Activated naive CD4-positive, alpha-beta T cell treated with anti-CD3 and anti-CD28 coated beads, Interleukin-2, amount 50 U/mL, for 16 hours (primary cell): Measurements from ENCODE around the gene SLC26A6.

Experiments used
- DNase-seq: peaks from one replicate; pipeline ENCODE4 v3.0.0-alpha.2; 2020

Gene SLC26A6, protein sequence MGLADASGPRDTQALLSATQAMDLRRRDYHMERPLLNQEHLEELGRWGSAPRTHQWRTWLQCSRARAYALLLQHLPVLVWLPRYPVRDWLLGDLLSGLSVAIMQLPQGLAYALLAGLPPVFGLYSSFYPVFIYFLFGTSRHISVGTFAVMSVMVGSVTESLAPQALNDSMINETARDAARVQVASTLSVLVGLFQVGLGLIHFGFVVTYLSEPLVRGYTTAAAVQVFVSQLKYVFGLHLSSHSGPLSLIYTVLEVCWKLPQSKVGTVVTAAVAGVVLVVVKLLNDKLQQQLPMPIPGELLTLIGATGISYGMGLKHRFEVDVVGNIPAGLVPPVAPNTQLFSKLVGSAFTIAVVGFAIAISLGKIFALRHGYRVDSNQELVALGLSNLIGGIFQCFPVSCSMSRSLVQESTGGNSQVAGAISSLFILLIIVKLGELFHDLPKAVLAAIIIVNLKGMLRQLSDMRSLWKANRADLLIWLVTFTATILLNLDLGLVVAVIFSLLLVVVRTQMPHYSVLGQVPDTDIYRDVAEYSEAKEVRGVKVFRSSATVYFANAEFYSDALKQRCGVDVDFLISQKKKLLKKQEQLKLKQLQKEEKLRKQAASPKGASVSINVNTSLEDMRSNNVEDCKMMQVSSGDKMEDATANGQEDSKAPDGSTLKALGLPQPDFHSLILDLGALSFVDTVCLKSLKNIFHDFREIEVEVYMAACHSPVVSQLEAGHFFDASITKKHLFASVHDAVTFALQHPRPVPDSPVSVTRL

DNA sequence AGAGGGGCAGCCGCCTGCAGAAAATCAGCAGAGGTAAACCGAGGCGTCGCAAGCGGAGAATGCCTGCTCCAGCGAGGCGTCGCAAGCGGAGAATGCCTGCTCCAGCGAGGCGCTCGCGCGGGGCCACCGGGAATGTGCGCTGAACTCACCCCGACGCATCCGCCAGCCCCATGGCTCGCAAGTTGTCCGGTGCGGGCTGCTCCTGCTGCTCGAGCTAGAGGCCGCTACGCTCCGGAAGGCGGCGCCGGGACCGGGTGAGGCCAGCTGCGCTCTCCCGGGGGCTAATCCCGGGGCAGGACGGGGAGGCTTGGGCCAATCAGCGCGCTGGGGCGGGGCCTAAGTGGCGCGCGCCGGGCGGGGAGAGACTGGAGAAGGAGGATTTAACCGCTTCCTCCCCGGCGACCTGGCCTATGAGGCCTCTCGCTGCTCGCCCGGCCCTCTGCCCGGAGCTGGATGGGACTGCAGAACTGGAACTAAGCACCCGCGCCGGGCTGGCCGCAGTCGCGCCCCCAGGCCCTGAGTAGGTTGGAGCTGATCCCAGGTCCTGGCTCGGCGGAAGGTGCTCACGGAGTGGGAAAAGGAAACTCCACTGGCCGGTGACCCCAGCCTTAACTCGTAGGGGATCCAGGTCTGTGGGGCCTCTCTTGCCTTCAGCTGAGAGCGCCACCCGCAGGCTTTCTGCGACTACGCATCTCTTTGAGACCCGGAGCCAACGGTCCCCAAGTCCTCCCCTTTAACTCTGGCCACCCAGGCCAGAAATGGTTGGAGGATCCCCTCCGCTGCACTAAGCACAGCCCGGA is at the start of gene SLC26A6:
TSS of gene SLC26A6 (minus strand) at position 240 of the 800 bp plus-strand sequence. CDS start at position 172, 68 bp downstream.
- DNase-seq = peak; percentile 93

DNA sequence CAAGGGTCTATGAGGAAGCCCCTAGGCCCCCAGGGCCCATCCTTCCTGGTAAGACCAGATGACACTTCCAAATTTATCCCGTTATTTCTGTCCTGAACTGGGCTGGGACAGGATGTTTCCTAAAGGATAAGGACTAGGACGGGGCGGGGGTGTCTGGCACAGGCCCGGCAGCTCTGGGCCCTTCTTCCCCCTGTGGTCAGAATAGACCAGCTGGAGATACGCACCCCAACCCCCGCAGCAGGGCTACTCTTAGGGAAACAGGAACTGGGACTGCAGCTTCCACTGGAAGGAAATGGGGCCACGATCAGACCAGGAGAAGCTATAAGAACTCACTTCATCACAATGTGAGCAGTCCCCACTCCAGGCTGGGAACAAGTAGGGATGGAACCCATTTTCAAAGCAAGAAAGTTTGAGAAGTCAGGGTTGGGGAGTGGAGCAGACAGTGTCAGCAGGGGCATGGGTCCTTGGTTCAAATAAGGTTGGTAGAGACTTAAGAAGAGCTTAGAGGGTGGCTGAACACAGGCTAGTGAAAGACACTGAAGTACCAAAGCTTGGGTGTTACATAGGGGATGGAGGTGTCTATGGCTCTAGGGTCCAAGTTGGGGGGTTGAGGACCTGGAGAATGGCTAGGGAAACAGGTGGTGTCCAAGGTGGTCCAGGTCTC is 49.4 kb upstream of the SLC26A6 start:
- no peak for DNase-seq

DNA sequence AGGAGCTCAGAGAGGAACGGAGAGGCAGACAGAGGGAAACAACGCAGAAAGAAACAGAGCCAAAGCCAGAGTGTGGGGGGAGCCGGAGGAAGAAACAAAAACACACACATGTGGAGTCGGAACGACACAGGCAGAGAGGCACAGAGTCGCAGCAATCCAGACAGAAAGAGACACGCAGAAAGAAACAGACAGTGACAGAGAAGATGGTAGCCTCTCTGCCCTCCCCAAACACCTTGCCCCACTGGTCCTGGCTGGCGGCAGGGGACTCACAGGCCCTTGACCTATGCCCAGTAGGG is 48.7 kb upstream of the SLC26A6 start:
- no peak for DNase-seq

DNA sequence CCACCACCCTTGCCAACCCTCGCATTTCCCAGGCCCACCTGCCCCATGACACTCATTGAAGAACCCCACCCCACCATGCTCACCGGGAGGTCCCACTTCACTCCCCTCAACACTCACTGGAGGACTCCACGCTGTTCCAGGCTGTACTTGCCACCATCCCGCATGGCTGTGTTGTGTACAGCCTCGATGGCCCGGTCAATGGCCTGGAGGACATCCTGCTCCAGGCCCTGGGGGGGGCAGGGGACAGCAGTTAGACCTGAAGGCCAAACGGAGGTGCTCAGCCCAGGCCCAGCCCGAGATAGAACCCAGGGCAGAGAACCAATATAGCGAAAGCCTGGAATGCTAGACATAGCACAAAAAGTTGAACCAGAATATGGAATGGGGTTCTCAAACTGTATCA is 47.5 kb upstream of the SLC26A6 start:
- DNase-seq = no peak

DNA sequence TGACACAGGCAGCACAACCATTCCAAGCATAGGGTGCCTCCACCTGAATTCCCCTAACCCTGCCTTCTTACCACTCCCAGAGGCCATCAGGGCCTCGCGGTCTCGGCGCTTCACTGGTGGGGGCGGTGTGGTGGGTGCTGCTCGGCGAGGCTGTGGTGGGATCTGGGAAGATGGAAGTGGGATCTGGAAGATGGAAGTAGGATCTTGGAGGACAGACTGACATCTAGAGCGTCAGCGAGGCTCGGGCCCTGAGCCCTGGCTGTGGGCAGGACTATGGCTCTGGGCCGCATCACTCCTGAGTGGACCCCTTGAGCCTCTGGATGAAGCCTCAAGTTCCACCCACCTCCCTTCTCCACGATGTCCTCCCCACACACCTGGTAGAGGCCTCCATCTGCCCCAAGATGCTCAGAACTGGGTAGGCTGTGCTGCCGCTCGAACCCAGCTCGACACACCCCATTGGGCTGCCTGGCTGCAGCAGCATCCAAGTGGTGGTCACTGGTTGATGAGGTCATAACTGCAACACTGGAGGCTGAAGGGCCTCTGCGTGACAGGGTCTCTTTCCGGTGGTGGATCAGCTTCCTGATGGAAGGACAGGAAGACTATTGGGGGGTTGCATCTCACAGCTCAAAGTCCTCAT is 46.8 kb upstream of the SLC26A6 start:
- DNase-seq = no peak

DNA sequence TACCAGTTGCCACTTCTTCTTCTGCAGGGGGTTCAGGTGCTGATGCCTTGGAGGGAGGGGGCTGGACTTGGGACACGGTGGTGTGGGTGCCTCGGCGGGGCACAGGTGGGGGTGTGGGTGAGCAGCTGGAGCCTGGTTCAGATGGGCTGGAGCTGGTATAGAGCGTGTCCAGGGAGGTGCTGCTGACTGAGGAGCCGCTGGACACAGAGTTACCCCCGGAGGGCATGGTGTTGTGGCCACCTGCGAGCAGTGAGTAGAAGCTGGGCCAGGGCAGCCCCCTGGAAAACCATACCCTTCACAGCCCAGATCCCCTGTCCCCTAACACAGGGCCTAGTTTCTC is 46.2 kb upstream of the SLC26A6 start:
- no peak for DNase-seq

DNA sequence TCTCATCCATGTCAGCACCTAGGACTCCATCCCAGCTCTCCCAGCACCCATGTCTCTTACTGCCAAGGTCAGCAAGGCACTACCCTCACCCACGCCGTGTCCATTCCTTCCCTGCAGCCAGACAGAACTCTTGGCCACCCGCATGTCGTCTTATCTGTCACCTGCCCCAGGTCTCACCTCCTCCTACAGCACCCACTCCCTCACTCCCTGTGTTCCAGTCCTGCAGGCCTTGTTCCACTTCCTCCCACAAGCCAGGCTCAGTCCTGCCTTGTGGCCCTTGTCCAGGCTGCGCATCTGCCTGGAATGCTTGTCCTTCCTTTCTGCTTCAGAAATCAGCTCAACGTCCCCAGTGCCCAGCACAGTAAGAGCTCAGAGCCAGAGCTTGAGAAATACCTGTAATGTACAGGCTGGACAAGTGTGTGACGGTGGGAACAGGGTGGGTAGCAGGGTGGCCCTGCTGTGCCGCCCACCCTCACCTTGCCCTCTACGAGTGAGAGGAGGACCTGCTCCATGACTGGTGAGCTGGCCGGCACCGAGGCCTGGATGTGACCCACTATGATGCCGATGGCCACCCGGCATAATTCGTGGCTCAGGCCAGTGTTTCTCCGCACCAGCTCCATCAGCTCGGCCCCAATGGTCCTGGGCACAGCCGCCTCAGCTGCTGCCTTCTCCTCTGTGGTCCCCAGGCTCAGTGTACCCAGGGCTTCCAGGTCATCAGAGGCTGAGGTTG is 45.7 kb upstream of the SLC26A6 start:
- no peak for DNase-seq

DNA sequence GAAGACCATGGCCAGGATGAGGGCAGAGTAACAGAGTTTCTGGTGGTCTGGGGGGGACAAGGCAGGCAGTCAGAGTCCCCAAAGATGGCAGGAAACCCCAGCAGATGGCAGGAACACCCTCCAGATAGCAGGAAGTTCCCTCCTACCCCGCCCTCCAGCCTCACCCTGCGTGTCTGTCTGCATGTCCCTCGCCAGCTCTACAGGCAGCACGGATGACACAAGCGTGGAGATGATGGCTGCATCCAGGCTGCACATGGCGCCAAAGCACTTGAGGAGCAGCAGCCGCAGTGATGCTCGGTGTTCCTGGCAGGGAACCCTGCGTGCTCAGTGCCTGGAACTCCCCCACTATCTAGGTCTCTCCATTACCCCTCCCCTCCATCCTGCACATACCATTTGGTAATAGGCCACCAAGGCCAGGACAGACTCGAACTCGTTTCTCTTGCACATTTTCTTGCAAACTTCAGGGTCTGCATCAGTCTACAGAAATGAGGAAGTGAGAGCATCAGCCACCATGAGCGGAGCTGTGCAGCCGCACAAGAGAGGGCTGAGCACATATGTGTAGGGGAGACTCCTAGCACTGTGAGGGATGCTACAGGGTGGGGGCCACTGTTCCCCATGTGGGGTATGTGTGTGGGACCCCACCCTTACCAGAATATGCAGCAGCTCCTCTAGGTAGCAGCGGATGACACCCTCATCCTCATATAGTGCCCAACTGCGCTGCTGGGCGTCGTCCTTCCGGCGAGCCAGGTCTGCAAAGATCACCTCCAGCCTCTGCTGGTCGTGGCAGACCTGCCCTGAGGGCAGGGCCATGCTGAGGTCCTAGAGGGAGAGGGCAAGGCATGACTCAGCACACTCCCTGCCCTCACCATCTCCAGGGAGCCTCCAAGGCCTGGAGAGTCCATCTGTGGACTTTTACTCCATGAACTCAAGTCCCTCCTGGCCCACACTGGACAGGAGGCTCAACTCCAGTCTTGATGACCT is 44.4 kb upstream of the SLC26A6 start:
- no peak for DNase-seq

DNA sequence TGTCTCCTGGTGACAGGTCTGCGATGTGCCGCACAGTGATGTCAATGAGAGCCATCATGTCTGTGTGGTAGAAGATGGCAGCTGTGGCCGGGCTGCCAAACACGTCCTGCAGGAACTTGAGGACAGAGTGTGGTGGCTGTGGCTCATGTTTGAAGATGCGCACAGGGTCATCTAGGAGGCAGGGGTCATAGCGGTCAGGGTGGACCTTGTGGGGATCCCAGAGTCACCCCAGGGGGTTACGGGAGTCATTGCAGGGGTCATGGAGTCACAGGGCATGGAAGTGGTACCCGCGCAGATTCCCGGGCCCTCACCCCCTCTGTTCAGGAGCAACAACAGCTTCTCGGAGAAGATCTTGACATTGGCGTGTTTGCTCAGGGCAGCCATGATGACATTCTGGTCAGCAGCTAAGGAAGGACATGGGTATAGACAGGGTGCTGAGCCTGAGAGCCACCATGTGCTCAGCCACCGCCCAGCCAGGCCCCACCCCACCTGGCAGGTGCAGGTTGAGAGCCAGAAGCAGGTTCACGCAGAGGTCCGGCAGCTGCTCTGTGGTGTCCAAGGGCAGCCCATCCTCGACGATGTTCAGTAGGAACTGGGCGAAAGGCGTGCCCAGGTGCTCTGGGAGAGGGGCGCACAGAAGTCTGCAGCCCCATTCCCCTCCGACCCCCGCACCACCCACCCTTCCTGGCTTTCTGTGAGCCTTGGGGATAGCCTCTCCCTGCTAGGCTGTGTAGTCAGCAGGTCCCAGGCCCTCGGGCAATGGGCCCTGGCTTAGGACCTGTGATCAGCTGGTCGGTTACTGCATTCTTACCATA is 43.5 kb upstream of the SLC26A6 start:
- DNase-seq = no peak

DNA sequence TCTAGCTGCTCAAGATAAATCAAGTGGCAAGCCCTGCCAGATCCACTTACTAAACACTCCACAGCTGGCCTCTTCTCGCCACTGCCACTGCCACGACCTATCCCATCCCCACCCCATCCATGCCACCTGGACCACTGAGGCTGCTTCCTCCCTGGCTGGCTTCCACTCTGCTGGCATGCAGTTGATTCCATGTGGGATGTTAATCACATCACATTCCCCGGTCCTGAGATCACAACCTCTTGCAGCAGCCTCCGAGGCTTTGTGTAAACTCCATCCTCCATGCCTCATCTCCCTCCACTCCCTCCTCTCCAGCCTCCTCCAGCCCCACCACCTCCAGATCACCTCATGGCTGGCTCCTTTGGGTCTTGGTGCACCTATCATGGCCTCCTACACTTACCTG is 42.8 kb upstream of the SLC26A6 start:
- no peak for DNase-seq

DNA sequence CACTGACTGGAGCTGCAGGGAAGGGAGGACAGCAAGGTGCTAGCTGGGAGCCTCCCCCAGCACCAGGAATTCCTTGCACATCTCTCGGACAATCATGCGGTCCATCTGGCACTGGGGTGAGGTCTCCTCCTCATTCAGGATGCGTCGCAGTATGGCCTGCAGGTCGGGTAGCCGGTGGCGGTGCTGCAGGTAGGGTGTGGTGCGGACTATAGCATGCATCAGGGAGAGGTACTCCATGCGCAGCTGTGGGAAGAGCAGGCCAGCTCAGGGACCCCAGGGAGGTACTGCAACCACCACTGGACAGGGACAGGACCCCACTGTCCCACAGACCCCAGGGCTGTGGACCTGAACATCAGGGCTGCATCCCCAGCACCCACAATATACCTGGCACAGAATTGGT is 39.2 kb upstream of the SLC26A6 start:
- no peak for DNase-seq

DNA sequence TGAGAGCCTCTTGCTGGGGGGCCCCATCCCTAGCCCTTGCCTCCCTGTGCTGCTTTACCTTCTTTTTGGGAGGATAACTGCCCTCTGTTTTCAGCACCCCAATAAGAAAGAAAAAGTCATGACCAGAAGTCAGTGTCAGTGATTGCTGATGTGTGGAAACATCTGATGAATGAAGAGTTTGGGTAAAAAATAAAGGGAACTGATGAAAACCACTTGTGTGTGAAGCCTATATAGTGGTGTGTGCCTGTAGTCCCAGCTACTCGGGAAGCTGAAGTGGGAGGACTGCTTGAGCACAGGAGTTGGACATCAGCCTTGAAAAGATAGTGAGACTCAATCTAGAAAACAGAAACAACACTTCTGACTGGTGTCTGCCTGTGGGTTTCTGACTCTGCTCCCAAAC is 37.3 kb upstream of the SLC26A6 start:
- no peak for DNase-seq

DNA sequence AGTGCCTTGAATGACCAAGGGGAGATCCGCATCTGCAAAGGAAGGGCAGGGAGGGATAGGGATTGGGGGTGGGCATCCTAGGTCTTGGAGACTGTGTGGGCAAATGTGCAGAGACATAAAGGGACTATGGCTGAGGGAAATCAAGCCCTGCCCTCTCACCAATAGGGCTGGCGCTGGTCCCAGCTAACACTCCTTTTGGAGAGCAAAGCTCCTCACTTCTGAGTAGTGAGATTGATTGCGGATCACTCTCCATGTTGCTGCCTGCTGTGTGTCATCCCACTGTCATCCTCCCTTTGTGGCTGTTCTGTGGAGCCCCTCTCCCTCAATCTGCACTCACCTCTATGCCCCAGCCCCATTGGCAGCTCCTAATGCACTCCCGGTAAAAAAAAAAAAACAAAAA is 29.7 kb upstream of the SLC26A6 start:
- no peak for DNase-seq

DNA sequence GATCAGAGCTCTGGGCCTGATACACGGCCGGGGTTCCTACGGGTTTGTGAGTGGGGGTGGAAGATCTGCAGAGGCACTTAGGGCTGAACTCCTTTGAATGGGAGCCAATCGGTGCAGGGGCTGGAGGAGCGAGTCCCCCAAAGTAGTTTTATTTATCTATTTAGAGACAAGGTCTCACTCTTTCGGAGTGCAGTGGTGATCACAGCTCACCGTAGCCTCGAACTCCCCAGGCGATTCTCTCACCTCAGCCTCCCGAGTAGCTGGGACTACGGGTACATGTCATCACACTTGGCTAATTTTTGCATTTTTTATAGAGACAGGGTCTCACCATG is 29.0 kb upstream of the SLC26A6 start:
- DNase-seq = no peak

DNA sequence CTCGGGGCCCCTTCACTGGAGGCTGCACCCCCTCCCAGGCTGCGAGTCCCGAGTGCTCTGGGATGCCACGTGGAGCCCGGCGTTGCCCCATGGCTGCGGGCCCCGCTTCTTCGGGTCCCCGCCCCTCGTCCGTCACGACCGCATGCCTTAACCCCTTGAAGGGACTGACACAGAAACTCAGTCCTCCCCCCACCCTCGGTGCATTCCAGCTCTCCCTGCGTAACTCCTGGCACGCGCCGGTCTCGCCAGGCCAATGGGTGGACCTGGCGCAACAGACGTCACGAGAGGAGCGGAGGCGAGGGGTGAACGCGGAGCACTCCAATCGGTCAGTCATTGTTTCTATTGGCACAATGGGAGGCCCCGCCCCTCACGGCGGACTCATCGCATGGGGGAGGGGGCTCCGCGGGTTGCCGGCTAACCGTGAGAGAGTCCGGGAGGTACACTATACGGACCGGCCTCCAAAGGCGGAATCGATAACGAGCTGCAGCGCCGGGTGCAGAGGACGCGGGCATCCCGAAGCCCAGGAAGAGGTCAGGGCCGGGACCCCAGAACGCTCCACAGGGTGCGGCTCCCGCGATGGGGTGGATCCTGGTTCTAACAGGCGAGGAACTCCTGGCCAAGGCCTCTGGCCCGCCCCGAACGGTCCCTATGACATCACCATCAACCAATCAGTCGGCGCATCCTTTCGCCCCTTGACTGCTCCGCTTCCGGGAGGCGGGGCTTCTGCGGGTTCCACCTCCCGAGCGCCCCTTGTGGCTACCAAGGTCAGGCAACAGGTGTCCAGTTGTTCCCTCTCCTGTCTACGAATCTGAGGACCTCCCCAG is 28.4 kb upstream of the SLC26A6 start:
- peak; percentile 81 for DNase-seq

DNA sequence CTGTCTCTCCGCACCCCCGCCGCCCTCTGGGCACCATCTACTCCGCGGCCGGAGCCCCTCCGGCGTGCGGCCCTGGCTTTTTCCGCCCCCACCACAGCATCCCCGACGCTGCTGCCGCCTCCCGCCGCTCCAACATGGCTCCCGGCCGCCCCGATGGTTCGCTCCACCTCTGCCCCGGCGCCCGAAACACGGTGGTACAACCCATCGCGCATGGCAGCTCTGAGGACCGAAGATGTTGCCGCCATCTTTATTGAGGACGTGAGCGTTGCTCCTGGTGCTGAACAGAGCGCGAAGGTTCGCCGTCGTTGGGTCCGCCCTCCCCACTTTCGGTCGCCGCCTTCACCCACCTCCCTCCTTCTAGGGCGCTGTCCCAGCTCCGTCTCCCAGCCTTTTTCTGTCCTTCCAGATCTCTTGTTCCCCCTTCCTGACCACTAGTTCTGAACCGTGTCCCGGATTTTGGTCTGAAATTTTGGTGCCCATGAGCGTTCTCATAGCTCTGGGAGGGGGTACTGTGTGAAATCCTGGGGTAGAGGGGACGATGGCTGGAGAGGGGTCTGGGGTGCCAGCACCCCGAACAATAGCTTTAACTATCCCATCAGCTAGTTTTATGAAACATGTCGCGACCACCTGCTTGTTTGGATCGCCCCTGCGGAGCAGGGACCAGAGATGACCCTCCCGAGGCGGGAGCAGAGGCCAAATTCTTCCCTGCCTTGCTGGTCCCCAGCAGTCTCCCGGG is 27.7 kb upstream of the SLC26A6 start, which contains the start of gene CELSR3:
TSS of gene CELSR3 (minus strand) at position 134 of the 736 bp plus-strand sequence. CDS start 252 bp downstream, outside the sequence.
- DNase-seq = peak; percentile 45

DNA sequence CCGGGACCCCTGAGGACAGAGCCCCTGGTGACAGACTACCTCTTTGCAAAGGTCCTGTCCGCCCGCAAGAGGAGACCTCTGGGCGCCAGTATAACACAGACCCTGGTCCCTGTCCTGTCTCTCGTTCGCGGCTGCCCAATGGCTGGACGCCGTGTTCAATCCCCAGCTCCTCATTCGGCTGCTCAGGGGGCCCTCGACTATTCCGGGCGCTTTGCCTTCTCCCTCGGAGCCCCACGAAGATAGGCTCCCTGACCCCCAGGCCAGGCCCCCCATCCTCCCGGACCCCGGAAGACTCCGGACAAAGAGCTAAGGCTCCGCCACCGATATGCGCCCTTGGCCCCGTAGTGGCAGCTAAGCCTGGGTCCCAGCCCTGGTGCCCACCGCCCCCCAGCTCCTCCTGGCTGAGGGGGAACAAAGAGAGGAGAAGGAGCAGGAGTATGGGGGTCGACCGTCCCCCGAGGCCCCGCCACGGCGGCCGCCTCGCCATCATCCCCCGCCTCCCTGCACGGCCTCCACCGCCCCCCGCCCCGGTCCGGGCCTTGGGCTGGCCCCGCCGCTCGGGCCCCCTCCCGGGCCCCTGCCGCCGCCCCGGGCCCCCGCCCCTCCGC is 27.0 kb upstream of the SLC26A6 start:
- DNase-seq = no peak
